Measurements from ENCODE around the gene RASIP1.
"Not testable (repeated sequence)": the region's sequence is repeated elsewhere in the genome, so short reads cannot be mapped to it uniquely, and the experiment has no call there.

Gene RASIP1

DNA sequence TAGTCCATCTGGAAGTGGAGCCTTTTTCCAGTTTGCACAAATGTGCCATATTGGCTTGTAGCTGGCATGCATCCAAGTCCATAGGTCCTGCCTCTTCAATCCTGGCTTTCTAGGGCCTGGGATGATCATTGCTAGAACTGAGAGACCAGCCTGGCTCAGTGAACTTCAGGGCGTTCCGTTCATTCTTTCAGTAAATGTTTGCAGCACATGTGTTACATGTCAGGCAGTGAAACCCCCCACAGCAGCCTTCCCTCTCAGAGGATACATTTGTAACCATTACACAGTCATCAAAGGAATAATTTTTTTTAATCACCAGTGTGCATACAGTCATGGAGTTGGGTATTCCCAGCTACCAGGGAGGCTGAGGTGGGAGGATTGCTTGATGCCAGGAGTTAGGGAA lies 35.0 kb downstream of the RASIP1 start:
- no peak for DNase-seq (ENCODE audit: low spot score)

DNA sequence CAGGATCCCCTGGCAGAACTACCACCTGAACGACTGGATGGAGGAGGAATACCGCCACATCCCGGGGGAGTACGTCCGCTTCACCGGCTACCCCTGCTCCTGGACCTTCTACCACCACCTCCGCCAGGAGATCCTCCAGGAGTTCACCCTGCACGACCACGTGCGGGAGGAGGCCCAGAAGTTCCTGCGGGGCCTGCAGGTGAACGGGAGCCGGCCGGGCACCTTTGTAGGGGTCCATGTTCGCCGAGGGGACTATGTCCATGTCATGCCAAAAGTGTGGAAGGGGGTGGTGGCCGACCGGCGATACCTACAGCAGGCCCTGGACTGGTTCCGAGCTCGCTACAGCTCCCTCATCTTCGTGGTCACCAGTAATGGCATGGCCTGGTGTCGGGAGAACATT lies 37.1 kb downstream of the RASIP1 start:
- DNase-seq (ENCODE audit: low spot score) = no peak

DNA sequence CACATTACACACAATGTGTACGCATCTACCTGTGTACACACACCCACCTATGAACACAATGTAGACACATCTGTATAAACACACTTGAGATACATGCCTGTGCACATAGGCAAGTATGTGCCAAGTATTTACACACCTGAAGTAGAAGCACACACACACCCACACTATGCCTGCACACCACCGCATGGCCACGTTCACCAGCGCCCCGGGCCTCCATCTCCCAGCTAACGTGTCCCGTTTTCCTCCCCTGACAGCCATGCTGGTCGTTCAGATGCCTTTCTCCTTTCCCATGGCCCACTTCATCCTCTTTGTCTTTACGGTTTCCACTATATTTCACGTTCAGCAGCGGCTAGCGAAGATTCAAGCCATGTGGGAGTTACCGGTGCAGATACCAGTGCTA lies 37.7 kb downstream of the RASIP1 start:
- DNase-seq (ENCODE audit: low spot score) = no peak

DNA sequence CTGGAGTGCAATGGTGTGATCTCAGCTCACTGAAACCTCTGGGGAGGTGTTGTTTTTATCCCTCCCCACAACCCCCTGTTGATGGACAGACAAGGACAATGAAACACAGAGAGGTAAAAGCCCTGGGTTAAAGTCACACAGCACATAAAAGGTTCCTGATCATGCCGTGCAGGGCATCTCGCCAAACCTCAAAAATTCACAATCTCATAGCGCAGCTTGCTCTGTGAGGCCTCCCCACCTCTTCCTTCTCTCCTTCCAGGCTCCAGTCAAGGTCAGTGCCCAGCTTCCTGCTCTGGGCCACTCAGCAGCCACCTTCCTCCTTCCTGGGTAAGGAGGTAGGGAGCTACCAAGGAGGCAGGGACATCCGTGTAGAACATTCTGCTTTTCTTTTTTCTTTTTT lies 42.4 kb downstream of the RASIP1 start:
- no peak for DNase-seq (ENCODE audit: low spot score)

DNA sequence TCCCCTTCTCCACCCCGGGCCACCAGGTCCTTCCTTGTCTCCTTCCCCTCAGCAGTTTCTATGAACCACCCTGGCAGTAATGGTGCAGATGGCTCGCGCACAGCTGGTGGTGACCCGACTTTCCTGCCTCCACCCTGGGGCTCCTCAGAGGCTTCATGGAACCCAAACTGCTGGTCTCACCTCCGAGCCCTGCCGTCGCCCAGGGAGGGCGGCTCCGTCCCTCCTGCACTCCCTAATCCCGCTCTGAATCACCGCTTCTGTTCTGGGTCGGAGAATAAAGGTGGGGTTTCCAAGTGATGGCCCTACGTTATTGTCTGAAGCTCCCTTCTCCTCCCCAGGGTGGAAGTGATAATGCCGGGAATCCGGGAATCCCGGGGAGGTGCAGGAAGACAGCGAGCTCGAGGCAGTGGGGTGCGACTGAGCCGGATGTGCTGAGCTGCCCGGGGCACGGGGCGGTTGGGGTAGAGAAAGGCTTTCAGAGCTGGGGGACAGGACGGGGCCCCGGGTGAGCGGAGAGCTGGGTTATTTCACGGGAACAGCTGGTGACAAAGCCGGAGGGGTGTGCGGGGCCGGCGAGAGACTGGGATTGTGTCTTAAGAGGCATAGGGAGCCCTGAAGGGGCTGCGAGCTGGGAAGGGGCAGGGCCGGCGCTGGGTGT lies 43.9 kb downstream of the RASIP1 start:
- DNase-seq (ENCODE audit: low spot score) = no peak

DNA sequence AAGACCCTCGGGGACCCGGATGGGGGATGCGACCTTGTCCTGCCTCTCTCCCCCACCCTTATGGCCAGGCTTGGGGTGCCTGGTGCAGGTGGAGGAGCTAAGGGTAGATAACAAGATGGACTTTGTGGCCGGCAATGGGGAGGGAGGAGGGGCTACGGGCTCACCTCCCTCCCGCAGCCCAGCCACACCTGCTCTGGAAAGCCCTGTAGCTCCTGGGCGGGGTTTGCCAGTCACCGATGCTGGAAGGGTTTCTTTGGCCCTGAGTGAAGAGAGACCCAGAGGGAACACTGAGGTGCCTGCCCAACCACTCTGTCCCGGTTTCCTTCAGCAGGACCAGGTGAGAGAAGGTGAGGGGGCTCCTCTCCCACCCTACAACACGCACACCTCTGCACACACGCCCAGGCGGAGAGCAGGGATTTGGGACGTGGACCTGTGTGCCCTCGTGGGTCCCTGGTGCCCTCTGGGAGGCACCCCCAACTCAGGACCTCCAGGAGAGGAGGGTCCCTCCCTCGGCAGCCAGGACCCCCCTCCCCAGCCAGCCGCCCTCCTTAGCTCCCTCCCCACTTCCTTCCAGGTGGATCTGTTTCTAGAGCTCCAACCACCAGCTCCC lies 44.6 kb downstream of the RASIP1 start, which contains the start of gene FUT2:
Gene FUT2, plus strand, starts transcription at position 229 of the 610 bp plus-strand sequence. CDS start 6,986 bp downstream, outside the sequence.
- DNase-seq (ENCODE audit: low spot score) = no peak

DNA sequence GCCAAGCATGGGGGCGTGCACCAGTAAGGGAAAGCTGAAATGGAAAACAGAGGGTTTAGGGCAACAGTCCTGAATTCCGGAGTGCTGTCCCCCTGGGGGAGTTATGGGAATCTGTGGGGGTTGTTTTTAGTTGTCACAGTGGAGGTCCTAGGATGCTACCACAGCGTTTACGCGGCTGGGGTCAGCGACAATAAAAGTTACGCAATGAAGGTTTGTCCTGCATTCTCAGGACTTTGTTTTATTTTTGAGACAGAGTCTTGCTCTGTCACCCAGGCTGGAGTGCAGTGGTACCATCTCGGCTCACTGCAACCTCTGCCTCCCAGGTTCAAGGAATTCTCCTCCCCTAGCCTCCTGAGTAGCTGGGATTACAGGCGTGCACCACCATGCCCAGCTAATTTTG lies 46.8 kb downstream of the RASIP1 start:
- DNase-seq (ENCODE audit: low spot score) = not testable (repeated sequence)

DNA sequence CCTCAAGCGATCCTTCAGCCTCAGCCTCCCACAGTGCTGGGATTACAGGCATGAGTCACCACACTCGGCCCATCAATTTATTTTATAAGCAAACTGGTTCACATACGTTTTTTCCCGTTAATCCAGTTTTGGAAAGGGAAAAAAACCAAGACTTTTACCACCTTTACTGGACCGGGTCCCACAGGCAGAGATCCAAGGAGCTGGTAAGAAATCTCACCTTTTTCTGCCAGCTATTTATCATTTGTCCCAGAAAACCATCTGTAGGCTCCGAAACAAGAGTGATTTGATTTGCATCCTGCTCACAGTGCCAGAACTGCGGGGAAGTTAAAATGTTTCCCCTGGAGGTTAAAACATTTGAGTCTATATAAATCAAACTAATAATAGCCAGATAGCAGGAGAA lies 51.0 kb downstream of the RASIP1 start:
- no peak for DNase-seq (ENCODE audit: low spot score)

DNA sequence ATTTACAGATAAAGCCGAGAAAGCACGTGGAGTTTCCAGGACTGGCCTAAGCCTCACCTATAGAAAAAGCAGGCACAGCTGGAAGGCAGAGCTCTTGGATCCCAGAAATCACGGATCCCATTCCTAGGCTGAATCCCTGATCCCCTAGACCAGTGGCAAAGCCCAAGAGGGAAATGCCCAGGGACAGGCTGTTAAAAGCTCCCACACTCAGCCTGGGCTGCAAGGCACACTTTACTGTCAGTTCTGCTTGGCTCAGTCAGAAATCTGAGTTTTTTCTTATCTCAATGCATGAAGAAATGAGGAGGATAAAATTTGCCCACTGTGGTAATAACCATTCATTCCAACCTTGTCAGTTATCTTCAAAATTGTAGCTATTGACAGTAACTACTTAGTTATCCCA lies 52.6 kb downstream of the RASIP1 start:
- DNase-seq (ENCODE audit: low spot score) = no peak

DNA sequence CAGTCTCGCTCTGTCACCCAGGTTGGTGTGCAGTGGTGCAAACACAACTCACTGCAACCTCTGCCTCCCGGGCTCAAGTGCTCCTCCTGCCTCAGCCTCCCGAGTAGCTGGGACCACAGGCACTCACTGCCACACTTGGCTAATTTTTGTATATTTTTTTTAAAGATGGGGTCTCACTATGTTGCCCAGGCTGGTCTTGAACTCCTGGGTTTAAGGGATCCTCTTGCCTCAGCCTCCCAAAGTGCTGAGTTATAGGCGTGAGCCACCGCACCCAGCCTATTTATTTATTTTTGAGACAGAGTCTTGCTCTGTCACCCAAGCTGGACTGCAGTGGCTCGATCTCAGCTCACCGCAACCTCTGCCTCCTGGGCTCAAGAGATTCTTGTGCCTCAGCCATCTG lies 53.8 kb downstream of the RASIP1 start:
- DNase-seq (ENCODE audit: low spot score) = not testable (repeated sequence)

DNA sequence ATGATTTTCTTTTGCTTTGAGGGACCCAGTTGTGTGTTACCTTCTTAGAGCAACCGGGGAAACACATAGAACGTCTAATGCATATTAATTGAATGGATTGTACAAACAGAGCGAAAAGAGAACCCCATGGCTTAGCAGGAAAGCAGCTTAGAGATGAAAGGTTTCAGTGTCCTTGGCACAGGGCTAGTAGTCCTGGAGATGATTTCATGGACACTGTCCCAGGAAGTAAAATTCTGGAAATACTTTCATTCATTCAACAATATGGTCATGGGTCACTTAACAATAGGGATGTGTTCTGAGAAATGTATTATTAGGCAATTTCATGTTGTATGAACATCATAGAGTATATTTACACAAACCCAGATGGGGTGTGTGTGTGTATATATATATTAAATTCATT lies 54.3 kb downstream of the RASIP1 start:
- no peak for DNase-seq (ENCODE audit: low spot score)

DNA sequence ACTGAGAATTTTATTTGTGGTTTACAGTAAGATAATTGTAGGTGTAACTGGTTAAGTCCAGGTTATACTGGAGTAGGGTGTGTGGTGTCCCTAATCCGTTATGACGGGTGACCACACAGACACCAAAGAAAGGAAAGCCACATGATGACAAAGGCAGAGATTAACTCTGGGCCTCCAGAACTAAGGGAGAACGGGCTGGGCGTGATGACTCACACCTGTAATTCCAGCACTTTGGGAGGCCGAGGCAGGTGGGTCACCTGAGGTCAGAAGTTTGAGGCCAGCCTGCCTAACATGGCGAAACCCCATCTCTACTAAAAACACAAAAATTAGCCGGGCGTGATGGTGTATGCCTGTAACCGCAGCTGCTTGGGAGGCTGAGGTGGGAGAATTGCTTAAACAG lies 54.8 kb downstream of the RASIP1 start:
- DNase-seq (ENCODE audit: low spot score) = no peak

DNA sequence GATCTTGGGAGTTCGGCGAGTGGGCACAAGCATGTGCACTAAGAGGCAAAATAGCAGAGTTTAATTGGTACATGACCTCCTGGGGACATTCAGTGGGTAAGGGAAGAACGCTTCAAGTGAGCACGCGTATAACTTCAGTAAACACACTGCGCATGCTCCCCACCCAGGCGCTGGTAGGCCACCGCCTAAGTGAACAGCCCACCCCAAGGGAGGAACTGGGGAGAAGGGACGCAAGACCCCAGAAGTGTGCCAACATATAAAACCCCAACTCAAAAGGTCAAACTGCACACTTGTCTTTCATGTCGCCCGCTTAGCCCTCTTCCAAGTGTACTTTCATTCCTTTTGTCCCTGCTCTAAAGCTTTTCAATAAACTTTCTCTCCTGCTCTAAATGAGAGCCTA lies 57.1 kb downstream of the RASIP1 start:
- DNase-seq (ENCODE audit: low spot score) = no peak

DNA sequence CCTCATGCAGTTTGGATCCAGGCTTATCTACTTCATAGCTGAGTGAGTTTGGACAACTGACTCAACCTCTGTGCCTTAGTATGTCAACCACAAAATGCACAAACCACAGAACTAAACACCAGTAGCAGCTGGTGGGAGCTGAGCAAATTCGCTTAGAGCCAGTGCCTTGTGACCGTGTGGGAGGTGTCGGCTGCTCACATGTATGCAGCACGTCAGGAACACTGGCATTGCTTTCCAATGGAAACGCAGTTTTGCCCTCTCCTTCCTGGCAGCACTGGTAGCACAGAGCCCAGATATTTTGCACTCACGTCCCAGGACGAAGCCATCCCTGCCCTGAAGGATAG lies 59.3 kb downstream of the RASIP1 start:
- DNase-seq (ENCODE audit: low spot score) = no peak

DNA sequence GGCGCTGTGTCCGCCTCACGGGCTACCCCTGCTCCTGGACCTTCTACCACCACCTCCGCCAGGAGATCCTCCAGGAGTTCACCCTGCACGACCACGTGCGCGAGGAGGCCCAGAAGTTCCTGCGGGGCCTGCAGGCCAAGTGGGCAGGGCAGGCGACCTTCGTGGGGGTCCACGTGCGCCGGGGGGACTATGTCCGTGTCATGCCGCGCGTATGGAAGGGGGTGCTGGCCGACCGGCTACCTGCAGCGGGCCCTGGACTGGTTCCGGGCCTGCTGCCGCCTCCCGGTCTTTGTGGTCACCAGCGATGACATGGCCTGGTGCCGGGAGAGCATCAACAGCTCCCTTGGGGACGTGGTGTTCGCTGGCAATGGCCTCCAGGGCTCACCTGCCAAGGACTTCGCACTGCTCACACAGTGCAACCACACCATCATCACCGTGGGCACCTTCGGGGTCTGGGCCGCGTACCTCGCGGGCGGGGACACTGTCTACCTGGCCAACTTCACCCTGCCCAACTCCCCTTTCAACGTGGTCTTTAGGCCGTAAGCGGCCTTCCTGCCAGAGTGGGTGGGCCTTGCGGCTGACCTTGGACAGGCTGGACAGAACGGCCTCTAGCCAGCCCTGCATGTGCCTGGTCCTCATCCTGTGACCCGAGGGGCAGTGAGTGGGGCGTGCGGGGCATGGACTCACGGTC lies 59.8 kb downstream of the RASIP1 start:
- DNase-seq (ENCODE audit: low spot score) = no peak

DNA sequence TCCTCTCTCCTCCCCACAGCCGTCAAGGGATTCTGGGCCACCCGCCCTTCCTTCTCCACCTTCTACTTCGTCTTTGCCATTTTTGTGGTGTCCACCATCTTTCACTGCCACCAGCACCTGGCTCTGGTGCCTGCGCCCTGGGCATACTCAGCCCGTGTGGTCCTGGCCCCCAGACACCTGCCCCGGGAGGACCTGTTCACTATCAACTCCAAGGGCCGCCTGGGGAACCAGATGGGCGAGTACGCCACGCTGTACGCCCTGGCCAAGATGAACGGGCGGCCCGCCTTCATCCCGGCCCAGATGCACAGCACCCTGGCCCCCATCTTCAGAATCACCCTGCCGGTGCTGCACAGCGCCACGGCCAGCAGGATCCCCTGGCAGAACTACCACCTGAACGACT lies 60.4 kb downstream of the RASIP1 start:
- DNase-seq (ENCODE audit: low spot score) = not testable (repeated sequence)

DNA sequence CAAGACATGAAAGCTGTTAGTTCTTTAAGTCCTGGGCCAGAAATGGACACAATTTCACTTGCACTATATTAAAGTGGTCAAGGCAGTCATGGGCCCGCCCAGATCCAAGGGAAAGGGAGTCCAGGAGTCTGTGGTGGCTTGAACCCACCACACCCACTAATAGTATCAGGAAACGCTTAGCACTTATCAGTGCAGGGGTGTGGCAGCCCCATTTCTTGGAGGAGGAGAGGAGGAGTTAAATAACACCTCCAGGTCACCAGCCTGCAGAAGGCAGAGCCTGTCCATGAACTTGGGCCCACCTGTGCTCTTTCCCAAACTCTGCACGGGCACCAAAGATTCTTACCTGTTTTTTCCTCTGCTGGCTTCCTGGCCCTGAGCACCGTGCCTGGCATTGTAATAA lies 62.2 kb downstream of the RASIP1 start:
- no peak for DNase-seq (ENCODE audit: low spot score)

DNA sequence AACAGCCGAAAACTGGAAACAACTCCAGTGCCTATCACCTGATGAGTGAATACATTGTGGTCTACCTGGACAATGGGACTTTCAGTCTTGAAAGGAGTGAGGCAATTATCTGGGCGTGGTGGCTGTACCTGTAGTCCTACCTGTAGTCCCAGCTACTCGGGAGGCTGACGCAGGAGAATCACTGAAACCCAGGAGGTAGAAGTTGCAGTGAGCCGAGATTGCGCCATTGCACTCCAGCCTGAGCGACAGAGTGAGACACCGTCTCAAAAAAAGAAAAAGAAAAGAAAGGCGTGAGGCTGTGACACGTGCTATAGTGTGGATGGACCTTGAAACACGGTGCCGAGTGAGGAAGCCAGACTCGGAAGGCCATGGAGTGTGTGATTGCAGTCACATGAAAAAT lies 63.5 kb downstream of the RASIP1 start:
- no peak for DNase-seq (ENCODE audit: low spot score)

DNA sequence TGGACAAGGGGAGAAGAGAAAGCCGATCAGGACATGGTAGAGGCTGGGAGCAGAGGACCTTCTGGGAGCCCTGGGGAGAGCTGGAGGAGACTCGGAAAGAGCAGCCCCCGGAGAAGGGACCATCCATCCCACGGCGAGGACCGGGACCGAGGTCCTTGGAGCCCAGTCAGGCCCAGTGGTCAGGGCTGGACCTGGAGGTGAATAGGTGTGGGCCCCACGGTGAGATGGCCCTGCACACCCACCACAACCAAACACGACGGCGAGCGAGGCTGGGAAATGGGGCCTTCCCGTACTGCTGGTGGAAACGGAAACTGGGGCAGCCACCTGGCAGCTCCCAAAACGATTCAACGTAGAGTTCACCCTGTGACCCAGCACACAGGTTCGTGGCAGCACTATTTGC lies 63.9 kb downstream of the RASIP1 start:
- no peak for DNase-seq (ENCODE audit: low spot score)

DNA sequence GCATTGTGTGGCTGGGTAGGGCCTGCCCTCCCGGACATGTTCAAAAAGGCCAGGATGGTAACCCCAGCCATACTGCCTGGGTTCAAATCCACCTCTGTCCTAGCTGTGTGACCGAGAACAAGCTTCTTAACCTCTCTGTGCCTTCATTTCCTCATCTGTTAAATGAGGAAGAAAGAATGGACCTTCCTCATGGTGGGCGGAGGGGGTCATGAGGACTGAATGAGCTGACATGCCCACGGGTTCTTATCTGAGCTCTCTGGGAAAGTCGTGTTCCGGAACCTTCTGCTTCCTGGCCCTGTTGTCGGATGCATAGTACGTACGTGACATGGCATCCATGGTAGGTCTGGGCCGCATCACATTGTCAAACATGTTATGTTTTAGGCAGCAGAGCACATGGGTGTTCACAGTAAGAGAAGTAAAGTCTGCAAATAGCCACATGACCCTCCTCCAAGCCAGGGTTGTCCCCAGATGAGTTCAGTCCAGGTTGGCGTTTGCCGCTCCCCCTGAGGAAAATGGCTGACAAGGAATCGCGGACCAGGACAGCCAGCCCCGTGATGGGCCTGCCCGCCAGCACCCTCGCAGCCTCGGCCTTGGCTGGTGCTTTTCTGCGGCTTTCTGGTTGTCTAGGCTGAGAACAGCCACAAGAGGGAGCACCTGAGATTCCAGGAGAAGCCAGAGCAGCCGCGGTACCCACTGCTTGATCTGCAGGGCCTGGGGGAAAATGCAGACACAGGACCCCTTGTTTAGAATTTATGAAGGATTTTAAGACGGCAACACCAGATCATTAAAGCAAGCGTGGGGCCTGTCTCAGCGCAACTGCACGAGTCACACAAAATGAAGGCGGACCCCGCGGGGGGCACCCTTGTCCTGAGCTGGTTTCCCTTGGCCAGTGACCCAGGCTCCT lies 65.2 kb downstream of the RASIP1 start:
- DNase-seq (ENCODE audit: low spot score) = peak; percentile 83

DNA sequence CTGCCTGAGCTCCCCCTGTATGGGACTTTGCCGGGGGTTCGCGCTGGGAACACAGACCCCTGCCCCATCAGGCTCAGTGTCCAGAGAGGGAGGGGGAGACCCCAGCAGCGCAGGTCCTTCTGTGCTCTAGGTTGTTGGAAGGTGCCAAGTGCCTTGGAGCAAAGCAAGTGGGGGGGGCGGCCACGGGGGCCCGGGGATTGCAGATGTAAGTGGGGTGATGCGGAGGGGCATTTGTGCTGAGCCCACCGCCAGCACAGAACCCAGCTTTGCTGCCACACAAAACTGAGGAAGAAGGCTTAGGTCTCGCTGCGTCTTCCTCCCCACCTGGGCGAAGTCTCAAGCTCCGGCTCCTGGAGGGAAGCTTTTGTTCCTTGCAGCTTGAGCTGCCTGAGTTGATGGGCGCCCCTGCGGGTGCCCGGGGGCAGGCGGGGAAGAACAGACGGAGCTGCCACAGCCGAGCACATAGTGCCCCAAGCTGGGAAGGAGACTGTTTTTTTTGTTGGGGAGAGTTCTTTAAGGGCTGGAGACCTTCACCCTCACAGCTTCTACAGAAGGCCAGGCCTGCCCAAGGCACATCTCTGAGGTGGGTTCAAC lies 66.1 kb downstream of the RASIP1 start:
- no peak for DNase-seq (ENCODE audit: low spot score)

DNA sequence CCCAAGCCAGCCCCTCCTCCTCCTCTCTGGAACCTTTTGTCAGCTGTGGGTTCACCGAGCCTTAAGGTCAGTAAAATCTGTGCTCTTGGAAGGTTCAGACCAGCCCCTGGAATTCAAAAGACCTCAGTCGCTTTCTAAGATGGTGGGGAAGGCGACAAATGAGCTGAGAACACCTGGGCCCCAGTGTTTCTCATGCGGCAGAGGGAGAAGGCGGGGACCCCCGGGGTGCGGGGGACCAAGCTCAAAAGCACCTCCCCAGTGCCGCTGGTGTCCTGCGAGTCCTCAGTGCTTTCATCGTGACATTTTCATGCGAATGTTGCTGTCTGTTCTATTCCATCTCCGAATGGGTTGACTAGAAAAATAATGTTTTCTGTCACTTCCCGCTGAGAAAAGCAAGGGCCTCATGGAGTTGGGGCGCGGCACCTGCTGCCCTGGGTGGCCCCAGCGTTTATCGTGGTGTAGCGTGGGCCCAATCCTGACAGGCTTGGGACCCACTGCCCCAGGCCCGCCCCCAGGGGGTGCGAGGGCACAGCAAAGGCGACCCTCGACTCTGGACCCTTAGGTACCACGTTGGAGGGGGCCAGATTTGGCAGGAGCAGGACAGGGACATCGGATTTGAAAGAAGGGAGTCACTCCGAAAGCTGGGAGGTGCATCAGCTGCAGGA lies 66.8 kb downstream of the RASIP1 start:
- DNase-seq (ENCODE audit: low spot score) = no peak

Data from kidney capillary endothelial cell (primary cell).